NCI-H2107 (cell line): ENCODE results near the gene SPEF1.

Source experiments
- DNase-seq: peaks from one replicate; lab custom pipeline; 2025; lab: John Stamatoyannopoulos, UW

The SPEF1 gene

DNA sequence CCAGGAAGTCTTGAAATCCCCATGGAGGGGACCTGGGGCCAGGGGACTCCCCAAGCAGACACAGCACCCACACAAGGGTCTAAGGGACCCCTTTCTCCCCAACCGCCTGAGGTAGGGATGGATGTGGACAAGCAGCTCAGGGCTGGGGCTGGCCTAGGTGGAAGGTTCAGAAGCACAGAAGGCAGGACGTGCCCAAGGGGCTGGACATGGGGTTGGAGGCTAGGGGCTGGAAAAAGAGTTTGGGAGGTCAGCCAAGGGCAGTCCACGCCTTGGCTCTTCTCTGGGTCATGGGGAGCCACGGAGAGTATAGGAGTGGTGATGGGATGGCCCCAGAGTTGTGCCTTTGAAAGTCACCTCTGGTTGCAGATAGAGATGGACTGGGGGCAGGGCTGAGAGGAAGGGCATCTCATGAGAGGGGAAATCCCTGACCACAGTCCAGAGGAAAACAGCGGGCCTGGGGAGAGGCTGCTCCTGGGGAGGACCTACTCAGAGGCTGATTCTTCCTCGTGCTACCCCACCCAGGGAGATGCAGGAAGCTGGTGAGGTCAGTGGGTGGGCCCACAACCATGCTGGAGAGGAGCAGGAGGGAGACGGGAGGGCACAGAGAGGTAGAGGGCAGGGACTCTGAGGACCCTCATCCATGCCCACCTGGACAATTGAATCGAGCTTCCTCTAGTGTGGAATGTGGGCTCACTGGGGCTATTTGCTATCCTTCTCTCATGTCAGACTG is 51.3 kb downstream of the SPEF1 start:
- no peak for DNase-seq

DNA sequence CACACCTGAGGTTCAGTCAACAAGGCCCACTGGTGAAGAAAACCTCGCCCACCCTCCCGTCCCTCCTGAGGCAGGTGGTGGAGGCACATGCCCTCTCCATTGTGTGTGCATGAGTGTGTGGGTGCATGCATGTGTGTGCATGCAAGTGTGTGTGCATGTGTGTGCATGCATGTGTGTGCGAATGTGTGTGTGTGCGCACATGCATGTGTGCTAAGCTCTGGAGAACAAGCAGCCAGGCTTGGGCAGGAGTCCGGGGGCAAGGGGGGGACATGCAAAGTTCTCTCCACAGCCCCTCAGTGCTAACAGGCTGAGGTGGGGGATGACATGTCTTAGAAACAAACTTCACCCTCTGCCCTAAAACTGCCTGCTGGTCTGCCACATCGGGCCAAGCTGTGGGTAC is 51.9 kb downstream of the SPEF1 start:
- no peak for DNase-seq

DNA sequence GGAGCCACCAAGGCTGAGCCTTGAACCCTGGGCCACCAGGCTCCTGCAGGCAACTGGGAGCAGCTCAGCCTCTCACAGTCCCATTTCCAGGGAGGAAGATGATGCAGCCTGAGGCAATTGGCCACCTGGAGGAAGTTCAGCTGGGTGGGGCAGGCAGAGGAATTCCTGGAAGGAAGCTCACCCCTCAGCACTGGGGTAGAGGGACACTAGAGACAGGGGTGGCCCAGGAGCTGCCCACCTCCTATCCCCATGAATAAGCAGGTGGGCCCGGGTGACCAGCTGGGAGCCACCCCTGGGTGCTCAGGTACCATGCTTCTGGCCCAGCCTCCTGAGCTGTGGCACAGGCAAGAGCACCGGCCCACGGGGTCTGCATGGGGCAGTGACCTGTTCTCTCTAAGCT is 52.4 kb downstream of the SPEF1 start:
- no peak for DNase-seq

DNA sequence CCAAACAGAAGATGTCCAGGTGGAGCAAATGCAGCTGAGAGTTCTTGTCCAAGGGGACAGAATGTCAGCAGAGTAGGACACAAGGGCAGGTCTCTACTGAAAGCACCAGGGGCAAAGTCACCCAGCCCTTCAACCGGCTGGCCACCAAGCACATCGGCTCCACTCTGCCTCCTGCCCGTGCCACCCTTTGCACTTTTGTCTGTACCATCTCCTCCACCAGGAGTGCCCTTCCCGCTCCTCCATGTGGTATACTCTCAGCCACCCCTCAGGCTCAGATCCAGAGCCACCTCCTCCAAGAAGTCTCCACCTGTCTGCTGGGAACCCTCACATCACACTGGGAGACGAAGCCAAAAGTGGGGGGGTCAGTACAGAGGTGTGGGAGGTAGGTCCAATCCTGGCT is 52.9 kb downstream of the SPEF1 start:
- no peak for DNase-seq
